ENCODE data around the gene PLEKHA8.

The PLEKHA8 gene

GRCh38 chr7:30023524-30023923 lies 4.7 kb upstream of the PLEKHA8 start:
- DNase-seq (ENCODE audit: low read depth) = no peak

- peak; percentile 99 for DNase-seq (ENCODE audit: low read depth)
Measured at GRCh38 chr7:30026229-30027064, 1.8 kb upstream of the PLEKHA8 start, which contains the start of gene FKBP14. FKBP14 (minus strand) TSS chr7:30026702; CDS start chr7:30026508, 194 bp downstream.

- DNase-seq (ENCODE audit: low read depth) = peak; percentile 51
Measured at GRCh38 chr7:30027065-30027456, 1.2 kb upstream of the PLEKHA8 start.

- no peak for DNase-seq (ENCODE audit: low read depth)
Measured at GRCh38 chr7:30027740-30028215, 434 bp upstream of the PLEKHA8 start.

- DNase-seq (ENCODE audit: low read depth) = peak; percentile 55
Measured at GRCh38 chr7:30028749-30029635, 780 bp downstream of the PLEKHA8 start.

- DNase-seq (ENCODE audit: low read depth) = no peak
Measured at GRCh38 chr7:30029696-30030095, 1.5 kb downstream of the PLEKHA8 start.

- DNase-seq (ENCODE audit: low read depth) = peak; percentile 75
Measured at GRCh38 chr7:30032310-30033125, 4.3 kb downstream of the PLEKHA8 start.

GRCh38 chr7:30034501-30034900 lies 6.3 kb downstream of the PLEKHA8 start:
- no peak for DNase-seq (ENCODE audit: low read depth)

GRCh38 chr7:30036220-30036619 lies 8.0 kb downstream of the PLEKHA8 start:
- no peak for DNase-seq (ENCODE audit: low read depth)

- peak; percentile 43 for DNase-seq (ENCODE audit: low read depth)
Measured at GRCh38 chr7:30038196-30038980, 10.2 kb downstream of the PLEKHA8 start.

GRCh38 chr7:30040938-30041337 lies 12.7 kb downstream of the PLEKHA8 start:
- DNase-seq (ENCODE audit: low read depth) = no peak

- DNase-seq (ENCODE audit: low read depth) = peak; percentile 40
Measured at GRCh38 chr7:30041526-30042269, 13.5 kb downstream of the PLEKHA8 start.

- no peak for DNase-seq (ENCODE audit: low read depth)
Measured at GRCh38 chr7:30046127-30046770, 18.0 kb downstream of the PLEKHA8 start.

- DNase-seq (ENCODE audit: low read depth) = no peak
Measured at GRCh38 chr7:30047124-30047523, 18.9 kb downstream of the PLEKHA8 start.

GRCh38 chr7:30048582-30048981 lies 20.4 kb downstream of the PLEKHA8 start:
- no peak for DNase-seq (ENCODE audit: low read depth)

GRCh38 chr7:30049173-30049572 lies 21.0 kb downstream of the PLEKHA8 start:
- no peak for DNase-seq (ENCODE audit: low read depth)

GRCh38 chr7:30053068-30053467 lies 24.9 kb downstream of the PLEKHA8 start:
- DNase-seq (ENCODE audit: low read depth) = no peak

GRCh38 chr7:30057741-30058140 lies 29.5 kb downstream of the PLEKHA8 start:
- peak; percentile 70 for DNase-seq (ENCODE audit: low read depth)

- peak; percentile 43 for DNase-seq (ENCODE audit: low read depth)
Measured at GRCh38 chr7:30061786-30062185, 33.6 kb downstream of the PLEKHA8 start.

- DNase-seq (ENCODE audit: low read depth) = peak; percentile 60
Measured at GRCh38 chr7:30062587-30062986, 34.4 kb downstream of the PLEKHA8 start.
